NCI-H1092 (cell line): ENCODE results near the gene GPA33.
"Not testable (repeated sequence)": the region's sequence is repeated elsewhere in the genome, so short reads cannot be mapped to it uniquely, and the experiment has no call there.

Experiments
- DNase-seq: peaks from one replicate; lab custom pipeline; 2025; lab: John Stamatoyannopoulos, UW

GPA33 gene

GRCh38 chr1:167056529-167057231, 33.5 kb downstream of the GPA33 start:
- peak; percentile 42 for DNase-seq

- no peak for DNase-seq
Observed at GRCh38 chr1:167054946-167055630, 35.1 kb downstream of the GPA33 start.

- no peak for DNase-seq
Observed at GRCh38 chr1:167054531-167054930, 35.6 kb downstream of the GPA33 start.

GRCh38 chr1:167052389-167052788, 37.8 kb downstream of the GPA33 start:
- no peak for DNase-seq

- no peak for DNase-seq
Observed at GRCh38 chr1:167051907-167052306, 38.3 kb downstream of the GPA33 start.

- DNase-seq, result peak; percentile 91
Observed at GRCh38 chr1:167043752-167044488, 46.3 kb downstream of the GPA33 start.

GRCh38 chr1:167033646-167034045, 56.5 kb downstream of the GPA33 start:
- no peak for DNase-seq

- DNase-seq, result not testable (repeated sequence)
Observed at GRCh38 chr1:167029553-167029952, 60.6 kb downstream of the GPA33 start.

- no peak for DNase-seq
Observed at GRCh38 chr1:167022384-167022783, 67.8 kb downstream of the GPA33 start.

- no peak for DNase-seq
Observed at GRCh38 chr1:167016100-167016750, 74.0 kb downstream of the GPA33 start.

- no peak for DNase-seq
Observed at GRCh38 chr1:167013108-167013929, 76.9 kb downstream of the GPA33 start.

GRCh38 chr1:167012570-167012969, 77.6 kb downstream of the GPA33 start:
- no peak for DNase-seq

GRCh38 chr1:167011560-167012191, 78.5 kb downstream of the GPA33 start:
- DNase-seq, result no peak

- DNase-seq, result no peak
Observed at GRCh38 chr1:167003711-167004110, 86.5 kb downstream of the GPA33 start.
